Right lobe of liver (tissue), 6 donors: ENCODE results near the gene UQCC2. TPM values are rescaled to one million over a fixed set of nuclear protein-coding genes. Genes with fewer than 3 reads are reported as not detected.

ENCODE experiments used
- ATAC-seq, 4 donors: fragments of 200-7000 bp; cut with Tn5 transposase; one replicate each; pipeline ENCODE4 v1.9.1; 2020; ENCODE audit warnings: mild to moderate bottlenecking in 4 of 4, moderate library complexity in 4 of 4
- DNase-seq, 3 donors: peaks; one replicate each; pipeline ENCODE4 v3.0.0-alpha.2; 2020
- H3K27ac ChIP-seq, 3 donors: fragments of 200-600 bp; one replicate each; pipeline ENCODE4 v1.8.0; 2022
- H3K27me3 ChIP-seq, 2 donors: fragments of 200-600 bp; one replicate each; pipeline ENCODE4 v1.8.0; 2022
- H3K36me3 ChIP-seq, 4 donors: fragments of 200-600 bp; sonication (generic) in 1 of 4; one replicate each; pipeline versions ENCODE4 v1.5.1 to v1.8.0; 2017 to 2022; ENCODE audit warnings: control low read depth in 1 of 4
- H3K4me1 ChIP-seq, 4 donors: fragments of 200-600 bp; sonication (generic) in 1 of 4; one replicate each; pipeline versions ENCODE4 v1.5.1 to v1.8.0; 2017 to 2022; ENCODE audit warnings: control low read depth in 1 of 4
- H3K4me3 ChIP-seq, 3 donors: fragments of 200-600 bp; one replicate each; pipeline ENCODE4 v1.8.0; 2022
- H3K9me3 ChIP-seq, 4 donors: fragments of 200-600 bp; sonication (generic) in 1 of 4; one replicate each; pipeline versions ENCODE4 v1.5.1 to v1.8.0; 2017 to 2022; ENCODE audit warnings: control low read depth in 1 of 4
- CTCF ChIP-seq, 4 donors: fragments of 200-600 bp in 3 of 4; fragments of 450-650 bp in 1 of 4; IDR thresholded peaks; one replicate each; pipeline versions ENCODE4 v1.5.1 to v1.8.0; 2016 to 2022; ENCODE audit warnings: antibody characterized with exemption in 4 of 4, mild to moderate bottlenecking in 2 of 4
- POLR2A ChIP-seq: fragments of 450-650 bp; IDR thresholded peaks from one replicate; pipeline ENCODE4 v1.6.1; 2017; ENCODE audit warnings: antibody characterized with exemption, mild to moderate bottlenecking
- WGBS: methylation state at CpG from one replicate; pipeline ENCODE4 v1.1.6; 2018; ENCODE audit warnings: low coverage, low lambda C conversion rate; ENCODE audit not compliant: insufficient coverage; ENCODE audit errors: missing lambda C conversion rate; 5-methylcytosine and 5-hydroxymethylcytosine counted together
- intact Hi-C, 2 donors: fragments of 100-400 bp; cut with DNase I; formaldehyde crosslinking; loops; one replicate each; pipeline versions ENCODE4 v1.11.2 to v1.14.1; 2022
- total RNA-seq, 6 experiments: library from RNA; depleted of rRNA in 2 of 6; stranded (reverse); fragments of >200 nt in 2 of 6; fragmentation: NEBNext Ultra II Directional in 3 of 6; extraction: Animal tissue kit (Norgen Biotek cat#: 25700) in 3 of 6; gene quantifications; one replicate each; pipeline versions ENCODE4 v1.1.0 to v1.2.4, GENCODE V29; 2016 to 2023
- donor health status: DM: no; HTN: yes; CAD: no.
- donor health status: DM: no; HTN: no; CAD: no.
- donor health status: DM: no; HTN: no; CAD: no.
- donor health status: DM: no; HTN: yes; CAD: no.
- donor health status: DM: no; HTN: yes; CAD: no.

Gene UQCC2
- total RNA-seq, 6 experiments from 2014 or later = 23.7 to 38.4 (median 31.5) TPM

DNA sequence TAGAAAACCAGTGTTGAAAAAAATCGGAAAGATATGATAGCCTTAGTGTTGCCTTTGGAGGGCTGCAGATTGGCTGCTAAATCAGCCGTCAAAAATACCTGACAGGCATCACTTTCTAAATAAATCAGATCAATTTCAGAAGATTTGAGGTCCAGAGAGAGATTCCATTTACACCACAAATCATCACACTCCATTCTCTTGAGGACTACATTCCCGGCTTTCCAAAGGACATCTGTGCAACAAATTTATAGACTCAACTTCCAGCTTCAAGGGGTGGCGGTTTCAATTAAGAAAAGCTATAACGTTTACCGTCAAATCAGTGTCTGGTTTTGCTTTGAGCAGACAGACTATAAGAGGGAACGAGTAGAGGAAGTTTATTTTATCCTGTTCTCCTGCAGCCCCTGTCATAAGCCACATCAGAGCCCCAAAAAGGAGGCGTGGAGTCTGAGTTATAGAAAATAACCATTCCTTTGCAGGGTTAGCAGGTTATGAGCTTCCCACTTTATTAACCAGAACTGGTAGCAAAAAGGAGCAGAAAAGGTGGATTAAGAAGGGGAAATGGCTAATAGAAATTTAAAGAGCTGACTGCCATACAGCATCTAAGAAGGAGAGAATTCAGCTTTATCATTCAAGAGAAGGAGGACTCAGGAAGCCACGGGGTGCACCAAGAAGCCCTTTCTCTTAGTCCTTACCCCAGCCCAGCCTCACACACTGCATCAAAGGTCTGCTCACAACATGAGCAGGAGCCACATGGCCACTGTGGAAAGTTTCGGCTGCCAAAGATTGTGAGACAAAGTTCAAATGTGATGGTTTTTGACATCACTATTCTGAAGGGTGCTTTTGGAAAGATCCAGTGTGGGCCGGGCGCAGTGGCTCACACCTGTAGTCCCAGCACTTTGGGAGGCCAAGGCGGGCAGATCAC, 12.9 kb upstream of the UQCC2 start:
- H3K36me3 ChIP-seq = no peaks in the 10 kb centered on the region
- ATAC-seq (peak in 1 of 4 donors; percentile 34), DNase-seq (peak in 1 of 3 donors; percentile 64)
- no peak overlapping the region for H3K27ac ChIP-seq
- 82% methylated on average over 11 of the region's 13 CpGs for WGBS
- no peaks in the 10 kb centered on the region for H3K27me3 ChIP-seq
- H3K9me3 ChIP-seq = no peaks in the 10 kb centered on the region
- H3K4me1 ChIP-seq = peaks cover 0 to 23% (median 0%) of the 10 kb centered on the region in 4 donors
- no peak overlapping the region for H3K4me3 ChIP-seq
- intact Hi-C loops = no loop called here
- TF ChIP-seq POLR2A = no peak
- TF ChIP-seq CTCF (IDR thresholded peaks at IDR 0.05) = no peak

- Histone ChIP-seq H3K36me3 (no peaks in the 10 kb centered on the region), H3K4me1 (peaks cover 0 to 23% (median 0%) of the 10 kb centered on the region in 4 donors), H3K9me3 (no peaks in the 10 kb centered on the region), H3K4me3 (no peak overlapping the region), H3K27me3 (no peaks in the 10 kb centered on the region), H3K27ac (no peak overlapping the region)
- intact Hi-C loops = no loop called here
- no peak for TF ChIP-seq POLR2A
- no peak for TF ChIP-seq CTCF (IDR thresholded peaks at IDR 0.05)
- 47% methylated on average over 3 of the region's 3 CpGs for WGBS
- DNase-seq = no peak
- no peak for ATAC-seq
These were observed 12.0 kb upstream of the UQCC2 start for GRCh38 chr6:33723371-33724085.

DNA sequence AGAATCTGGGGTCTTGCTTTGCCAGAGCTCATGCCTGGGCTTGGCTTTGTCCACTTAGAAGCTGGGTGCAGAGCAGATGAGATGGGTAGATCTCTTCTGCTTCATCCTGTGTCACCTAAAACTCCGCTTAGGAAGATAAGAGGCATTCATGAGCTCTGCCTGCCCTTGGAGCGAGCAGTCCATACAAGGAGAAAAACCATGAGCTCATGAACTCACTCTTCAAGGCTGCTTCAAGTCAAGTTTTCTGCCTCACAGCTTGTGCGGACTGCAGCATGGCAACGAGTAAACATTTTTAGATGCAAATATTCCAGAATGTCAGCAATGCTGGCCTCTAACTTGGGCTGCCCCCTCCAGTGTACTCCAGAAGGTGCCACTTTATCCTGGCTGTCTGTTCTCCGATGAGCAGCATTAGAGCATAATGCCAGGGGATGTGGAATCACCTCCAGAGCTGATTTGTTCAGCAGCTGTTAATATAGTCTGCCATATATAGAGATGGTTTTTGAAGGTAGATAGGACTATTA, 10.7 kb upstream of the UQCC2 start:
- ATAC-seq = no peak
- Histone ChIP-seq H3K4me3 (no peak overlapping the region), H3K9me3 (no peaks in the 10 kb centered on the region), H3K27ac (no peak overlapping the region), H3K4me1 (peaks cover 0 to 16% (median 2%) of the 10 kb centered on the region in 4 donors), H3K27me3 (no peaks in the 10 kb centered on the region), H3K36me3 (no peaks in the 10 kb centered on the region)
- TF ChIP-seq CTCF (IDR thresholded peaks at IDR 0.05) (no peak), POLR2A (no peak)
- no peak for DNase-seq
- intact Hi-C loops = no loop called here
- 94% methylated on average over 3 of the region's 5 CpGs for WGBS

GRCh38 chr6:33721508-33721907, 10.0 kb upstream of the UQCC2 start:
- ATAC-seq (no peak), DNase-seq (no peak)
- 52% methylated on average over 5 of the region's 5 CpGs for WGBS
- H3K27me3 ChIP-seq = no peaks in the 10 kb centered on the region
- H3K27ac ChIP-seq = no peak overlapping the region
- H3K9me3 ChIP-seq = no peaks in the 10 kb centered on the region
- H3K4me1 ChIP-seq = peaks cover 0 to 21% (median 5%) of the 10 kb centered on the region in 4 donors
- intact Hi-C loops = no loop called here
- no peak for TF ChIP-seq POLR2A
- no peak for TF ChIP-seq CTCF (IDR thresholded peaks at IDR 0.05)
- H3K36me3 ChIP-seq = no peaks in the 10 kb centered on the region
- no peak overlapping the region for H3K4me3 ChIP-seq
